Smooth muscle cell of bladder (primary cell): ENCODE results near the gene FRAT1. TPM values are rescaled to one million over a fixed set of nuclear protein-coding genes. Genes with fewer than 3 reads are reported as not detected.

Experiments
- total RNA-seq: library from RNA; depleted of rRNA; stranded (reverse); fragments of >200 nt; gene quantifications from 2 replicates; pipeline ENCODE4 v1.2.3, GENCODE V29; 2014

Gene FRAT1, protein sequence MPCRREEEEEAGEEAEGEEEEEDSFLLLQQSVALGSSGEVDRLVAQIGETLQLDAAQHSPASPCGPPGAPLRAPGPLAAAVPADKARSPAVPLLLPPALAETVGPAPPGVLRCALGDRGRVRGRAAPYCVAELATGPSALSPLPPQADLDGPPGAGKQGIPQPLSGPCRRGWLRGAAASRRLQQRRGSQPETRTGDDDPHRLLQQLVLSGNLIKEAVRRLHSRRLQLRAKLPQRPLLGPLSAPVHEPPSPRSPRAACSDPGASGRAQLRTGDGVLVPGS
- total RNA-seq = 2.3 and 2.4 TPM in 2 replicates

DNA sequence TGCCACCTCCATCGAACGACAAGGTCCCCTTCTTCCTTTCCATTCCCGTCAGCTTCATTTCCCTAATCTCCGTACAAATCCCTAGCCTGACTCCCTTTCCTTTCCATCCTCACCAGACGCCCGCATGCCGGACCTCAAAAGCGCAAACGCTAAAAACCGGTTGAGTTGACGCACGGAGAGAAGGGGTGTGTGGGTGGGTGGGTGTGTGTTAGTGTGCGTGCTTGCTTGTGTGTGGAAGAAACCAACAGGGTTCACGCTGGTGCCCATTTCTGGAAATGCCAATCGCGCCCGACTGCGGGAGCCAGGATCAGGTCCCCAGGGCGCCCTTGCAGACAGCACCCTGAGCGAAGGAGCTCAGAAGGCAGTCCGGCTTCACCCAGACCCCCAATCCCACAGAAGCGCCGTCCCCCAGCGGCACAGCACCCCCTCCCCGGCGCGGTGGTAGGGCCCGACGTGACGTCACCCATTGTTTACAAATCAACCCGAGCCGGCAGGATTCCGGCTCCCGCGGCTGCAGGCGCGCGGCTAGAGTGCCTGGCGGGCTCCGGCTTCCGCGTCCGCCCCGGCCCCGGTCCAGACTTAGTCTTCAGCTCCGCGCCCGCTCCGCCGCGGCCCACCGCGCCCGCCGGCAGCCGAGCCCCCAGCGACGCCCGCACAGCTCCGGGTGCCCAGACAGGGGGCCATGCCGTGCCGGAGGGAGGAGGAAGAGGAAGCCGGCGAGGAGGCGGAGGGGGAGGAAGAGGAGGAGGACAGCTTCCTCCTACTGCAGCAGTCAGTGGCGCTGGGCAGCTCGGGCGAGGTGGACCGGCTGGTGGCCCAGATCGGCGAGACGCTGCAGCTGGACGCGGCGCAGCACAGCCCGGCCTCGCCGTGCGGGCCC, at the start of gene FRAT1:
FRAT1 (plus strand) TSS at position 500 of the 880 bp plus-strand sequence; CDS start at position 683, 183 bp downstream.

GRCh38 chr10:97292097-97292861, 26.8 kb upstream of the FRAT1 start, which contains the start of gene ARHGAP19:
Gene ARHGAP19, minus strand, starts transcription at chr10:97292637. Its CDS starts 10 bp downstream, at chr10:97292627.

DNA sequence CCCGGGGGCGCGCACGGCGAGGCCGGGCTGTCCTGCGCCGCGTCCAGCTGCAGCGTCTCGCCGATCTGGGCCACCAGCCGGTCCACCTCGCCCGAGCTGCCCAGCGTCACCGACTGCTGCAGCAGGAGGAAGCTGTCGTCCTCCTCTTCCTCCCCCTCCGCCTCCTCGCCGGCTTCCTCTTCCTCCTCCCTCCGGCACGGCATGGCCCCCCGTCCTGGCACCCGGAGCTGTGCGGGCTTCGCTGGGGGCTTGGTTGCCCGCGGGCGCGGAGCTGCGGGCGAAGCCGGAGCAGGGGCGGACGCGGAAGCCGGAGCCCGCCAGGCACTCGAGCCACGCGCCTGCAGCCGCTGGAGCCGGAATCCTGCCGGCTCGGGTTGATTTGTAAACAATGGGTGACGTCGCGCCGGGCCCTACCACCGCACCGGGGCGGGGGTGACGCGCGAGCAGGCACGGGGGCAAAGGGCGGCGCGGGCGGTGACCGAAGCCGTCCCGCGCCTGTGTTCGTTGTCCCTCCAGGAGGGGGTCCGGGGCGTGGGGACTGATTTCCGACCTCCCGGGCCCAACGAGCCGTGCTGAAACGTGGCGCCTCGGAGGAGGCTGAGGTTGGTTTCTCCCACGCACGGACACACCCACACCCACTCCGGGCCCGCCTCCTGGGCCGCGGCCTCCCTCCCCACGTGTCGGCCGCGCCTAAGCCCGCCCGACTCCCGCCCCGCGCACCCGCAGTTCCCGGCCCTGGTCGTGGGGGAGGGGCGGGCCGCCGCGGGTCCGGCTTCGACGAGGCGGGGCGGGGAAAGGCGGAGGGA, 15.5 kb downstream of the FRAT1 start, which contains the start of gene FRAT2:
FRAT2 (minus strand) TSS at position 360 of the 806 bp plus-strand sequence; CDS start at position 203, 157 bp downstream.

Other genes starting within 250 kb of the FRAT1 start
- gene SLIT1, start 133.3 kb upstream of the FRAT1 start, total RNA-seq = under 0.01 TPM in 1 of 2 replicates, not detected in the other
- 2.9 and 3.8 TPM in 2 replicates for gene ARHGAP19, start 26.6 kb upstream of the FRAT1 start, total RNA-seq
- gene FRAT2, start 15.5 kb downstream of the FRAT1 start, total RNA-seq = 3.6 and 4.0 TPM in 2 replicates
- gene RRP12, start 82.1 kb downstream of the FRAT1 start, total RNA-seq = 8.5 and 13.2 TPM in 2 replicates
- gene PGAM1, start 106.9 kb downstream of the FRAT1 start, total RNA-seq = 280 and 341 TPM in 2 replicates
- gene EXOSC1, start 126.7 kb downstream of the FRAT1 start, total RNA-seq = 35.3 and 37.1 TPM in 2 replicates
- gene ZDHHC16, start 126.9 kb downstream of the FRAT1 start, total RNA-seq = 36.0 and 47.1 TPM in 2 replicates
- gene MMS19, start 179.2 kb downstream of the FRAT1 start, total RNA-seq = 41.4 and 45.8 TPM in 2 replicates
- 16.4 and 21.3 TPM in 2 replicates for gene UBTD1, start 179.7 kb downstream of the FRAT1 start, total RNA-seq